Effector memory CD4-positive, alpha-beta T cell (primary cell): ENCODE measurements around the gene NTSR1.

ENCODE experiments used
- DNase-seq, 3 donors: peaks; one replicate each; pipeline ENCODE4 v3.0.0-alpha.2; 2020
- H3K27ac ChIP-seq: 2 replicates; pipeline ENCODE4 v1.7.0; 2013; ENCODE audit warnings: mild to moderate bottlenecking, low read length, moderate library complexity; ENCODE audit not compliant: insufficient read depth, poor library complexity, severe bottlenecking
- H3K27me3 ChIP-seq: replicated peaks from 2 replicates; pipeline ENCODE4 v1.7.0; 2013; ENCODE audit warnings: mild to moderate bottlenecking, low read length; ENCODE audit not compliant: insufficient read depth, control insufficient read depth, poor library complexity, severe bottlenecking
- H3K36me3 ChIP-seq: 2 replicates; pipeline ENCODE4 v1.7.0; 2013; ENCODE audit warnings: mild to moderate bottlenecking, low read length, moderate library complexity; ENCODE audit not compliant: control insufficient read depth, insufficient read depth
- H3K4me1 ChIP-seq: 2 replicates; pipeline ENCODE4 v1.7.0; 2013; ENCODE audit warnings: low read length, mild to moderate bottlenecking; ENCODE audit not compliant: control insufficient read depth, insufficient read depth, poor library complexity, severe bottlenecking
- H3K4me3 ChIP-seq: 2 replicates; pipeline ENCODE4 v1.7.0; 2013; ENCODE audit warnings: low read length, low read depth, mild to moderate bottlenecking; ENCODE audit not compliant: insufficient read depth, poor library complexity, severe bottlenecking
- H3K9me3 ChIP-seq: 2 replicates; pipeline ENCODE4 v1.7.0; 2013; ENCODE audit warnings: mild to moderate bottlenecking, low read length, moderate library complexity; ENCODE audit not compliant: control insufficient read depth

The NTSR1 gene

GRCh38 chr20:62716198-62716940 lies 7.7 kb downstream of the NTSR1 start:
- Histone ChIP-seq H3K4me3 (peak overlapping the region; percentile 24), H3K27me3 (no peaks in the 10 kb centered on the region), H3K4me1 (peaks cover 19% of the 10 kb centered on the region), H3K27ac (peak overlapping the region; percentile 53), H3K36me3 (no peaks in the 10 kb centered on the region), H3K9me3 (no peaks in the 10 kb centered on the region)
- peak; percentile 11 to 23 (median 17) for DNase-seq

GRCh38 chr20:62716941-62717310 lies 8.3 kb downstream of the NTSR1 start:
- H3K9me3 ChIP-seq, result no peaks in the 10 kb centered on the region
- H3K4me3 ChIP-seq, result no peak overlapping the region
- DNase-seq, result no peak
- peak overlapping the region; percentile 53 for H3K27ac ChIP-seq
- peaks cover 19% of the 10 kb centered on the region for H3K4me1 ChIP-seq
- no peaks in the 10 kb centered on the region for H3K27me3 ChIP-seq
- no peaks in the 10 kb centered on the region for H3K36me3 ChIP-seq

- no peak overlapping the region for H3K27ac ChIP-seq
- H3K4me3 ChIP-seq, result no peak overlapping the region
- H3K4me1 ChIP-seq, result peaks cover 19% of the 10 kb centered on the region
- H3K36me3 ChIP-seq, result no peaks in the 10 kb centered on the region
- DNase-seq, result no peak
- no peaks in the 10 kb centered on the region for H3K27me3 ChIP-seq
- no peaks in the 10 kb centered on the region for H3K9me3 ChIP-seq
These were observed 9.3 kb downstream of the NTSR1 start for GRCh38 chr20:62717933-62718332.

- Histone ChIP-seq H3K36me3 (no peaks in the 10 kb centered on the region), H3K4me1 (peaks cover 19% of the 10 kb centered on the region), H3K27me3 (no peaks in the 10 kb centered on the region), H3K27ac (no peak overlapping the region), H3K4me3 (no peak overlapping the region), H3K9me3 (no peaks in the 10 kb centered on the region)
- no peak for DNase-seq
These were observed 9.9 kb downstream of the NTSR1 start for GRCh38 chr20:62718546-62718945.

- Histone ChIP-seq H3K4me1 (peaks cover 19% of the 10 kb centered on the region), H3K27ac (no peak overlapping the region), H3K9me3 (no peaks in the 10 kb centered on the region), H3K36me3 (no peaks in the 10 kb centered on the region), H3K4me3 (no peak overlapping the region), H3K27me3 (no peaks in the 10 kb centered on the region)
- DNase-seq, result no peak
These were observed 10.8 kb downstream of the NTSR1 start for GRCh38 chr20:62719250-62719935.

GRCh38 chr20:62721511-62722370 lies 13.1 kb downstream of the NTSR1 start:
- Histone ChIP-seq H3K4me3 (no peak overlapping the region), H3K27me3 (no peaks in the 10 kb centered on the region), H3K27ac (no peak overlapping the region), H3K36me3 (no peaks in the 10 kb centered on the region), H3K4me1 (peaks cover 5% of the 10 kb centered on the region), H3K9me3 (no peaks in the 10 kb centered on the region)
- no peak for DNase-seq

GRCh38 chr20:62722627-62723026 lies 14.0 kb downstream of the NTSR1 start:
- Histone ChIP-seq H3K27me3 (no peaks in the 10 kb centered on the region), H3K36me3 (no peaks in the 10 kb centered on the region), H3K4me1 (no peaks in the 10 kb centered on the region), H3K9me3 (no peaks in the 10 kb centered on the region), H3K4me3 (no peak overlapping the region), H3K27ac (no peak overlapping the region)
- DNase-seq, result no peak

GRCh38 chr20:62723351-62723750 lies 14.7 kb downstream of the NTSR1 start:
- peaks cover 5% of the 10 kb centered on the region for H3K4me1 ChIP-seq
- DNase-seq, result no peak
- H3K27ac ChIP-seq, result no peak overlapping the region
- no peaks in the 10 kb centered on the region for H3K9me3 ChIP-seq
- no peaks in the 10 kb centered on the region for H3K27me3 ChIP-seq
- H3K4me3 ChIP-seq, result no peak overlapping the region
- no peaks in the 10 kb centered on the region for H3K36me3 ChIP-seq

- no peaks in the 10 kb centered on the region for H3K27me3 ChIP-seq
- H3K27ac ChIP-seq, result no peak overlapping the region
- no peaks in the 10 kb centered on the region for H3K9me3 ChIP-seq
- no peak for DNase-seq
- no peaks in the 10 kb centered on the region for H3K36me3 ChIP-seq
- no peak overlapping the region for H3K4me3 ChIP-seq
- H3K4me1 ChIP-seq, result peaks cover 5% of the 10 kb centered on the region
These were observed 15.3 kb downstream of the NTSR1 start for GRCh38 chr20:62723768-62724450.
